ENCODE results near the gene RFX2.
"Not testable (repeated sequence)": the region's sequence is repeated elsewhere in the genome, so short reads cannot be mapped to it uniquely, and the experiment has no call there.

RFX2 gene

DNA sequence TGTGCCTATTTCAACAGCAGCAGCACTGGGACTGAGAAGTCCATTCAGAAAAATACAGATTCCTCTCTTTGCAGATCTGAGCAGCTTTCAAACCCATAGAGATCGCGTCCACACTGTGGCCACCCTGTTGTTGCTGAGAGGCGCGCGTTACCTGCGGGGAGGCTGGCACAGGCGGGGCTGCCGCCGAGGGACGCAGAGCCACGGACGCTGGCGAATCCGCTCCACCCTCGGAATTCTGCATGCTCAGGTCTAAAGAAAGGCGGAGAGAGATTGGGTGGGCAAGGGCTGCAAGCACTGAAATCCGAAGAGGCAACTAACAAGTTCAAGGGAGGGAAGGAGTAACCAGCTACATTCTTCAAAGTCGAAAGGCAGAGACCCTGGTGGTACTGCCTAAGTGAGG, 63.0 kb downstream of the RFX2 start:
- in situ Hi-C loops (cut with MboI; ENCODE audit: low pct_unique_long_range_greater_than_20kb, low sequenced_read_pairs), result loop anchor here (10.0 kb wide), 1 partner anchor 78 kb away; no protein-coding TSS in a partner anchor
- no peak for DNase-seq

DNA sequence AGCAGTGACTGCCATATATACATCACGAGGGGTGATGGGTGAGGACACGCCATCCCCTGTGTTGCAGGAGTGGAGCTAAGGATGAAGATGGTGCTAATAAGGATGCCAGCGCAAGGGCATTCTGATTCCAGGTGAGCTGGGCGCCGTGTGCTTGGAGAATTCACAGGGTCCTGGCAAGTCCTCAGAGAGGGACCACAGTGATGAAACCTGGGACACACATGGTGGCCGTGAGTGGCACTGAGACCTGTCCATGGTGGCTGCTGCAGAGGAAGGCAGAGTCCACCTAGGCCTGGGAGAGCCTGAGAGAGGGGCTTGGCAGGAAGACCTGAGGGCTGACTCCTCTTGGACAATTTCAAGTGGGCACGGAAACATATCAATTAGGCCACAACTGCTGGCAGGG, 65.2 kb downstream of the RFX2 start:
- in situ Hi-C loops (cut with MboI; ENCODE audit: low pct_unique_long_range_greater_than_20kb, low sequenced_read_pairs), result loop anchor here (10.0 kb wide), 1 partner anchor 80 kb away; no protein-coding TSS in a partner anchor
- DNase-seq, result no peak

DNA sequence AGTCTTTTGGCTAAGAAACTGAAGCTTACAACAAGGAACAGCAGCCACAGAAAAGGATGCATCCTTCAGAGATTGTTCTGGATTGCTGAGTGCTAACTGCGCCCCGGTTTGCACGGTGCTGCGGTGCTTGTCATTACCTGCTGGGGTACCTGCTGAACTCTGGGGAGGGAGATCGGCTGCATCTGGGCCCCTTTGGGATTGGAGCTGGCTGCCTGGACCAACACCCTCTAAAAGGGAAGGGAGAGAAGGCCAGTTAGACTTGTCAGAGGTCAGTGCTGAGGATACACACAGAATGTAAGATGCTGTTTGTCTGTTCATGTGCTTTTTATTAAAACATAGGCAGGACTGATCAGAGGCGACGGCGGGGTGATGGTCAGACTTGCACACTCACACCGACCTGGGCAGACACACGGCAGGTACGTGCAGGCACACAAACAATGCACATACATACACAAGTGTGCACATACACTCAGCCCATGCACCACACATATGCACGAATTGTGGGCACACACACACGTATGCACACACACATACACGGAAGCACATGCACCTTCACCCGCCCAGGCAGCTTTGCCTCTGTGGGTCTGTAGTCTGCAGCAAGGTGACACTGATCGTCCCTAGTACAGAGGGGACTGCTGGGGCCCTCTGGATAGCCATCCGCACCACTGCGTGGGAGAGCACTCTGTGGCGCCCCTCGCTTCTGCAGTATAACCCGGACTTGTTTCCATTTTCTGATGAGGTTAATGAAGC, 66.1 kb downstream of the RFX2 start:
- in situ Hi-C loops (cut with MboI; ENCODE audit: low pct_unique_long_range_greater_than_20kb, low sequenced_read_pairs), result loop anchor here (10.0 kb wide), 1 partner anchor 81 kb away; no protein-coding TSS in a partner anchor
- DNase-seq, result no peak

DNA sequence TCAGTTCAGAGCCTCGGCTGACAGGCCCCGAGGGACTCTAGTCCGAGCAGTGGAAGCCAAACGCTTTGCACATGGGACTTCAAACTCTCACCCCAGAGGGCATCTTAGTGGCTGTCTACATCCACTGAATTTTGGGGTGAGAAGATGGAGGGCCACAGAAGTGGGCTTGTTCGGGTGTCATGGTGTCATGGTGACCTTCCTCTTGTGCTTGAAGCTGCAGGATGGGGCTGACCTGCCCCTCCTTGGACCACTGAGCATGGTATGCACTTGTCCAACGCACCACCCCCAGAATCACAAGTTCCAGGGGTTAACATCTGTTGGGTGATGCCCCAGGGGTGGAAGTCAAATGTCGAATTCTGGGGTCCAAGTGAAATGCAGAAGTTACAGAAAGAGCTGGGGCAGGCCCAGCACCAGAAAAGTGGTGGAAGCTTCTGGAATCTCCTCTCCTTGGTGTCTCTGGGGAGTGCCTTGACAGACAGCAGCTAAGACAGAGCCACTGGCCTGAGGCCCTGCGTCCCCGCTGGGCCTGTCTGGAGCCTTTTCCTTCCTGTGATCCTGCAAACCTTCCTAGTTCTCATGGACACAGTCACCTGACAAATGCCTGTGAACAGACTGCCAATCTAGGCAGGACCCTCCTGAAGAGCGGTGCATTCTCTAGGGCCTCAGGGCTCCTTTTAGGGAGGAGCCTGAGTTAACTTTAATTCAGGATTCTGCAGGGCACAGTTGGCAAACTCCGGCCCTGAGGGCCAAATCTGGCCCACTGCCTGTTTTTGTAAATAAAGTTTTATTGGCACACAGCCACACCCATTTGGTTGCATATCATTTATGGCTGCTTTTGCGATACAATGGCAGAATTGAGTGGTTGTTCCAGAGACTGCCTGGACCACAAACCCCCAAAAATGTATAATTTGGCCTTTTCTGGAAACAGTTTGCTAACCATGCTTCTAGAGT, 67.2 kb downstream of the RFX2 start:
- in situ Hi-C loops (cut with MboI; ENCODE audit: low pct_unique_long_range_greater_than_20kb, low sequenced_read_pairs), result loop anchor here (10.0 kb wide), 1 partner anchor 82 kb away; no protein-coding TSS in a partner anchor
- DNase-seq, result no peak

DNA sequence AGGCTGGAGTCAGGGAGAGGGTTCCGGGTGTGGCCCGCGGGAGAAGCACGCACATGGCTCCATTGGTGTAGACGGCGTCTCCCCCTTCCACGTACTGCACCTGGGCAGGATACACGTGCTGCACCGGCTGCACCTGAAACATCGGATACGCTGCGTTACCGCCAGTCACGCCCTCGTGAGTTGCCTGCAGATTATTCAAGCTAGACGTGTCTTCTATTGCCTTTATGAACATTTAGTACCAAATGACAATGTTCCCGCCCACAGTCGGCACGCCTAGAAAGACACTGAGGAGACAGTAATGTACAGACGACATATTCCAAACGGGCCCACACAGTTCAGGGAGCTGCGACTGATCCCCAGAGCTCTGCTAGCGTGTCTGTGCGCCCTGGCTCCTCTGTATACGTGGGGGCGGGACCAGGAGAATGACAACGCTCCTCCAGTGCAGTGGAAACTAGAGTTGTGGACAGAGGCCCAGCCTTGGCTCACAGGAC, 68.3 kb downstream of the RFX2 start:
- in situ Hi-C loops (cut with MboI; ENCODE audit: low pct_unique_long_range_greater_than_20kb, low sequenced_read_pairs), result loop anchor here (10.0 kb wide), 1 partner anchor 83 kb away; no protein-coding TSS in a partner anchor
- DNase-seq, result no peak

DNA sequence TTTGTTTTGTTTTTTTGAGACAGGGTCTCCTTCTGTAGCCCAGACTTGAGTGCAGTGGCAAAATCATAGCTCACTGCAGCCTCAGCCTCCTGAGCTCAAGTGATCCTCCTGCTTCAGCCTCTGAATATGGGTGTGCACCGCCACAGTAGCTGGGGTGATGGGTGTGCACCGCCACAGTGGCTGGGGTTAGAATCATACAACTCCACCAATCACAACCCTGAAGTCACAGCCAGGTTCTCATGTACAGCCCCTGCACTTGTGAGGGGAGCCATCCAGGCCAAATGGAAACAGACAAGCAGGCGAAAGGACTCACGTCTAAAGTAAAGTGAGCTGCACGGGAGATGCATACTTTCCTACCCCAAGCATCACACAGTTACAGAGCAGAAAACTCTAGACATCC, 69.2 kb downstream of the RFX2 start:
- in situ Hi-C loops (cut with MboI; ENCODE audit: low pct_unique_long_range_greater_than_20kb, low sequenced_read_pairs), result loop anchor here (10.0 kb wide), 1 partner anchor 84 kb away; no protein-coding TSS in a partner anchor
- DNase-seq, result no peak

DNA sequence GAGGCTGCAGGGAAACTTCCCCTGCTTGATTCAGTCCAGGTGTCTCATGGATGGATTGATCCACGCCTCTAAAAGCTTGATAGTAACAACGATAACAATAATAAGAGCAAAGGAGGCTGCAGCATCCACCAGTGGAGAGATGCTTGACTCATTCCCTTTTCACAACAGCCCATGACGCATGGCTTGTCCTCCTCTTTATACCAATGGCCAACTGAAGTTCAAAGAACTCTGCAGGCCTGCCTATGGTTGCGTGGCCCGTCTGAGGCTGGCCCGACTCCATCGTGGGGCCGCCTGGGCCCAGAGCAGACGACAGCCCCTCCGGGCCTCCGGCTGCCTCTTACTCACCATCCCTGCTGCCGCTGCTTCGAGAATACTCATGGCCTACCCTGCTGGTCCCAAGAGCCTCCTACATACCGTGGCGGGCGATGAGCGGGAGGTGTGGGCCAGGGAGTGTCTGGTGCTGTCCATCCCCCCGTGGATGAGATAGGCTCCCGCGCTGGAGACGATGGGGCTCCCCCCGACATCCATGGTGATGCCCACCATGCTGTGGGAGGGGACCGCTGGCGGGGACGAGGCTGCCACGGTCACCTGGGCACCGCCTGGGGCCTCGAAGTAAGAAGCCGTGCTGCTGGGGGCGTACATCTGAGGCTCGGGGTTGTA, 70.6 kb downstream of the RFX2 start:
- in situ Hi-C loops (cut with MboI; ENCODE audit: low pct_unique_long_range_greater_than_20kb, low sequenced_read_pairs), result loop anchor here (10.0 kb wide), 1 partner anchor 85 kb away; no protein-coding TSS in a partner anchor

DNA sequence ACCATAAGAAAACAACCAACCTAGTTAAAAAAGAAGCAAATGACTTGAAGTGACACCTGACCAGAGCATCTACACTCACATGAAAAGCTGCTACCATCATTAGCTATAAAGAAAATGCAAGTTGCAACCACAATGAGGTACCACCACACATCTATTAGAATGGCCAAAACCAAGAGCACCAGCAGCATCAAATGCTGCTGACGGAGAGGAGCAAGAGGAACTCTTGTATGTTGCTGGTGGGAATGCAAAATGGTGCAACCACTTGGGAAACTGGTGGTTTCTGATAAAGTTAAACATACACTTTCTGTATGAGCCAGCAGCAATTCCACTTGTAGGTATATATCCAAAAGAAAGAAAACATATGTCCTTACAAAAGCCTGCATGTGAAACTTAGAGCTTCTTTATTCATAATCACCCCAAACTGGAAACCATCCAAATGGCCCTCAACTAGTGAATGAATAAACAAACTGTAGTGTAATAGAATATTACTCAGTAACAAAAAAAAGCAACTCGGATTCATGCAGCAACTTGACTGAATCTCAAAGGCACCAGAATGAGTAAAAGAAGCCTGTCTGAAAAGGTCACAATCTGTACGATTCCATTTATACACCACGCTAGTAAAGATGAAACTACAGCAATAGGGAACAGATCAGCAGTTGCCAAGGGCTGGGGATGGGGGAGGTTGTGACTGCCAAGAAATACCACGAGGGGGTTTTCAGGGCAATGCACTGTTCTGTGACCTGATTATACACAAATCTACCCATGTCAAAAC, 71.5 kb downstream of the RFX2 start:
- in situ Hi-C loops (cut with MboI; ENCODE audit: low pct_unique_long_range_greater_than_20kb, low sequenced_read_pairs), result no loop called here
- DNase-seq, result no peak

More for the DNA sequence above, 70.6 kb downstream of the RFX2 start:
- no peak for DNase-seq

DNA sequence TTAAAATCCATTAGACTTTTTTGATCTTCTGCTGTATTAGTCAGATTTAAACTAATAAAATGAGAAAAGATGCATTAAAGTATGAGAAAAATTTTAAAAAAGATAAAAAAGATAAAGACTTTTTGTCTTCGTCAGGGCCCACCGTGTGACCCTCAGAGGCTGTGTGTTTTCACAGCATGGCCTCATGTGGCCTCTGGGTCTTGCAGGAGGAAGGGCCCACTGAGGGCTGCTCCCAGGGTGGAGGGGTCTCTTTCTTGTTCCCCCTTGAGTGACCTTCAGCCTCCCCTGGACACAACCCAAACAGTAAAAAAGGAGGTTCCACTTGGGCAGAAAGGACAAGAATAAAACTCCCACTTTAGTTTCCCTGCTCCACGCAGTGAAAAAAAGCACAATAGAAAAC, 75.3 kb downstream of the RFX2 start:
- in situ Hi-C loops (cut with MboI; ENCODE audit: low pct_unique_long_range_greater_than_20kb, low sequenced_read_pairs), result no loop called here
- no peak for DNase-seq

DNA sequence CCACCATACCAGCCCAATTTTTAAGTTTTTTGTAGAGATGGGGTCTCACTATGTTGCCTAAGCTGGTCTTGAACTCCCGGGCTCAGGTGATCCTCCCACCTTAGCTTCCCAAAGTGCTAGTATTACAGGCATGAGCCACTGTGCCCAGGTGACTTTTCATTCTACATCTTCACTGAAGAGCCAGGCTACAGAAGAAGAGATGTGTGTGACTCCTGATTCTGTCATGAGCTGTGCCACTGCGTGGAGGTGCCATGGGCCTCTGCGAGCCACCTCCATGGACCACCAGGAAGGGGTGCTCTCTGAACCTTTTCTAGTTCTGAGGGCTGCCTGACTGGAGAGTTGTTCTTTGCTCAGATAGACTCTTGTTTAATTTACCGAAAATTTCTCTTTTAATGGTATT, 75.8 kb downstream of the RFX2 start:
- in situ Hi-C loops (cut with MboI; ENCODE audit: low pct_unique_long_range_greater_than_20kb, low sequenced_read_pairs), result no loop called here
- DNase-seq, result no peak

DNA sequence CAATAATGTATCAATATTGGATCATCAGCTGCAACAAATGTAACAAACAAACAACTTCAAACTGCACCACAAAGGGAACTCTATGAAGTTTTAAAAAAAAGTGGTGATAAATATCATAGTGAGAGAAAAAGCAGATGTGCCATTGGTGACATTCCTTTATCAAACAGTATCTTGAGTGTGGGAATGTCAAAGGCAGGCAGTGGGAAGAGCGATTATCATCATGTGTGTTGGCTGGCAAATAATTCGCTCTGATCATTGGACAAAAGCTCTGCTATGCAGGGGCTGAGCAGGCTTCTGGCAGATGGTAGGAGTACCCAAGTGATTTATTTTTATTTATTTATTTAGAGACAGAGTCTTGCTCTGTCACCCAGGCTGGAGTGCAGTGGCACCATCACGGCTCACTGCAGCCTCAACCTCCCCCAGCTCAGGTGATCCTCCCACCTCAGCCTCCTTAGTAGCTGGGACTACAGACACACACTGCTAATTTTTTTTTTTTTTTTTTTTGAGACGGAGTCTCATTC, 76.5 kb downstream of the RFX2 start:
- in situ Hi-C loops (cut with MboI; ENCODE audit: low pct_unique_long_range_greater_than_20kb, low sequenced_read_pairs), result no loop called here
- DNase-seq, result no peak

DNA sequence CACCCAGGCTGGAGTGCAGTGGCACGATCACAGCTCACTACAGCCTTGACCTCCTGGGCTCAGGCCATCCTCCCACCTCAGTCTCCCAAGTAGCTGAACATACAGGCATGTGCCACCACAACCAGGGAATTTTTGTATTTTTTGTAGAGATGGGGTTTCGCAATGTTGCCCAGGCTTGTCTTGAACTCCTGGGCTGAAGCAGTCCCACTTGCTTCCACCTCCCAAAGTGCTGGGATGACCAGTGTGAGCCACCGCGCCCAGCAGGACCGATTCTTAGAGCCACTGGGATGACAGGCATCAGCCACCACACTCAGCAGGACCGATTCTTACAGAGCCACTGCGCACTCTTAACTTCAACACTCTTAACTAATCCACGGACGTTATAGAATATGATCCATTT, 77.5 kb downstream of the RFX2 start:
- in situ Hi-C loops (cut with MboI; ENCODE audit: low pct_unique_long_range_greater_than_20kb, low sequenced_read_pairs), result no loop called here
- no peak for DNase-seq

DNA sequence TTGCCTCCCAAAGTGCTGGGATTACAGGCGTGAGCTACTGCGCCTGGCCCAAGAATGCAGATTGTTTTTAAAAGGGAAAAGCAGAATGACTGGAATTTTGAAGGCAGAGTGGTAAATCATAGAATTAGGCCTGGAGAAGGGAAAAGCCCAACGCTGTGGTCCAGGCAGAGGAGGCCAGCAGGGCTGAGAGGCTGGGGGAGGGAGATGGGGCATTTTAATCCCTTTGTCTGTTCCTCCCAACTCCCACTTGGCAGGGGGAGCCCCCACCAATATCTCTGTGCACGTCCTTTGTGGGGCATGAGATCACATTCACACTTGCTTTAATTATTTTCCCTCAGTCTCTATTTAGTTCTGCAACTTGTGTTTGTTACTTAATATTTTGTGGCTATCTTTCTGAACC, 77.9 kb downstream of the RFX2 start:
- DNase-seq, result no peak
- in situ Hi-C loops (cut with MboI; ENCODE audit: low pct_unique_long_range_greater_than_20kb, low sequenced_read_pairs), result no loop called here

DNA sequence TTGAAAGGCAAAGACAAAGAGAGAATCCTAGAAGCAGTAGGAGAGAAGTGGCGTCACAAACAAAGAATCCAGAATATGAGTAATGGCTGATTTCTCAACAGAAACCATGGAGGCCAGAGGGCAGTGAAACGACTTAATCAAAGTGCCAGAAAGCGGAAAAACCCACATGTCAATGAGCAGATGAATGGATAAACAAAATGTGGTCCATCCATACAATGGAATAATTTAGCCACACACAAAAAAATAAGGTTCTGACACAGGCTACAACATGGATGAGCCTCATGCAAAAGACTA, 80.1 kb downstream of the RFX2 start:
- in situ Hi-C loops (cut with MboI; ENCODE audit: low pct_unique_long_range_greater_than_20kb, low sequenced_read_pairs), result no loop called here
- no peak for DNase-seq

DNA sequence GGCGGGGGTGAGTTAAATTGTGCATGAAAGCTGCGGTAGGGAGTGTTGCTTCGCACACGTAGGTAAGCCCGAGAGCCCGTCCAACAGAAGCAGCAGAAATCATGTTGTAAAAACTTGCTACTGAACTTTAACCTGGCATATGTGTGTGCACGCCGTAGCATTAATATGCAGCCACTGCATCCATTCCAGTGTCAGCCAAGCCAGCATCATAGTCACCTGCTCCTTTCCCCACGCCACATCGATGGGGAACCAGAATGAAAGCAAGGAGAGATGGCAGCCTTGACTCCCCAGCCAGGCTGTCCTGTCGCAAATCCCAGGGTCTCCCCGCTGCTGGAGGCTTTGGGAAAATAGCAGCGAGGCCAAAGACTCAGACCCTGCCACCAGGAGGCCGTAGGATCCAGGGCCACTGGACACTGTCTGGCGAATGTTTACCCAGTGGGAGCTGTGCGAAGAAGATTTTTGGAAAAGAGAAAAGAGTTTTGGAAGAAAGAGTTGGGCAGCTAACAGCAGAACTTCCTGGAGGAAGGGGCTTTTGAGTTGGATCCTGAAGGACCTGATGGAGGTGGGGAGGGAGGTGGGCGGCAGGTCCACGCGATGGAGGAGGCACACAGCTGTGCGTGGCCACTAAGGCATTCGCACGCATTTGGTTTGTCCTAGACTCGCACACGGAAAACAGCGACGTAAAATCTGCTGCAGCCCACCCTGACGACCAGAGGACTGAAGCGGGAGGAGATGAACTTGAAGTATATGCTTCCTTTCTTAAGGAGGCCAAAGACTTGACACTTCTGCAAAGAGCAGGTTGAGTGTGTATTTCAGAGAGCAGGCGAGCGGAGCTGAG, 83.7 kb downstream of the RFX2 start:
- in situ Hi-C loops (cut with MboI; ENCODE audit: low pct_unique_long_range_greater_than_20kb, low sequenced_read_pairs), result no loop called here
- no peak for DNase-seq

DNA sequence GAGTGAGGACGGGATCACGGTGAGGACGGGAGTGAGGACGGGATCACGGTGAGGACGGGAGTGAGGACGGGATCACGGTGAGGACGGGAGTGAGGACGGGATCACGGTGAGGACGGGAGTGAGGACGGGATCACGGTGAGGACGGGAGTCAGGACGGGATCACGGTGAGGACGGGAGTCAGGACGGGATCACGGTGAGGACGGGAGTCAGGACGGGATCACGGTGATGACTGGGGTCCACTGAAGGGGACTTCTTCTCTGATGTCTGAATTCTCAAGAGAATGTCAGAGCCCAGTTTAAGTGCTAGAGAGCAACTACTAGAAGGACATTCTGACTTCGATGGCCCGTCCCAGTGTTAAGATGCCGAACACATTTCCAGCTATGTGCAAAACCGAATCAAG, 85.5 kb downstream of the RFX2 start:
- in situ Hi-C loops (cut with MboI; ENCODE audit: low pct_unique_long_range_greater_than_20kb, low sequenced_read_pairs); DNase-seq: not testable (repeated sequence)

DNA sequence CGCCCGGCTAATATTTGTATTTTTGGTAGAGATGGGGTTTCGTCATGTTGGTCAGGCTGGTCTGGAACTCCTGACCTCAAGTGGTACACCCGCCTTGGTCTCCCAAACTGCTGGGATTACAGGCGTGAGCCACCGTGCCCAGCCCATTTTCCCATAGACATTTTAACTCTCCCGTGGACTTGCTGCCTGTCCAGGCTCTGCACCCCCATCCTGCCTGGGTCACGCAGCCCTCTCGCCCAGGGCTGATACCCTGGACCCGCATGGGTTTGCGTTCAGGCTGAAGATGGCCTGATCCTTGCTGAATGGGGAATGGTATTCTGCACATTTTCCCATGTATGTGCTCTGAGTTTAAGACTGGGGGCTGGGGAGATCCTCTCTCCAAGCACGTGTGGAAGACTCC, 86.4 kb downstream of the RFX2 start:
- no peak for DNase-seq
- in situ Hi-C loops (cut with MboI; ENCODE audit: low pct_unique_long_range_greater_than_20kb, low sequenced_read_pairs), result no loop called here

All from KBM-7 (cell line).